HG03039 (cell line): ENCODE data around the gene TBC1D5.
"Not testable (repeated sequence)": the region's sequence is repeated elsewhere in the genome, so short reads cannot be mapped to it uniquely, and the experiment has no call there.

Experiments used
- ATAC-seq: cut with Tn5 transposase; IDR thresholded peaks from one replicate; pipeline ENCODE4 v1.9.1; 2021; ENCODE audit warnings: mild to moderate bottlenecking, moderate library complexity; ENCODE audit not compliant: unreplicated experiment

TBC1D5 gene

DNA sequence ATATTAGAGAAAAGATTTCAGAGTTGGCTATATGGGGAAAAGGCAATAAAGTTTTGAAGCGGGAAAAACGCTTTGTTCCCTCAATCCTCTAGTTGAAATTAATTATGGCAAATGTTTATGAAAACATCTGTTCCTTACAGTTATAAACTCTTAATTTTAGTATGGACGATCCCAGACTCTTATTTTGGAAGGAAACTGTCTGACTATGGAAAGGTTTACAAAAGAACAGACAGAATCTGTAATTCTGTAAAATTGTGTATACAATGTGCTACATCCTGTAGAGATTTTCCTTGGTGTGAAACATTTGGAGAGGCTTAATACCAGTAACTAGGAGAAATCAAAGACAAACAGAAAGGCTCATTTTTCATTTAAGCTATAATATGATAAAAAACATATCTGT is 311.8 kb downstream of the TBC1D5 start:
- no peak for ATAC-seq

DNA sequence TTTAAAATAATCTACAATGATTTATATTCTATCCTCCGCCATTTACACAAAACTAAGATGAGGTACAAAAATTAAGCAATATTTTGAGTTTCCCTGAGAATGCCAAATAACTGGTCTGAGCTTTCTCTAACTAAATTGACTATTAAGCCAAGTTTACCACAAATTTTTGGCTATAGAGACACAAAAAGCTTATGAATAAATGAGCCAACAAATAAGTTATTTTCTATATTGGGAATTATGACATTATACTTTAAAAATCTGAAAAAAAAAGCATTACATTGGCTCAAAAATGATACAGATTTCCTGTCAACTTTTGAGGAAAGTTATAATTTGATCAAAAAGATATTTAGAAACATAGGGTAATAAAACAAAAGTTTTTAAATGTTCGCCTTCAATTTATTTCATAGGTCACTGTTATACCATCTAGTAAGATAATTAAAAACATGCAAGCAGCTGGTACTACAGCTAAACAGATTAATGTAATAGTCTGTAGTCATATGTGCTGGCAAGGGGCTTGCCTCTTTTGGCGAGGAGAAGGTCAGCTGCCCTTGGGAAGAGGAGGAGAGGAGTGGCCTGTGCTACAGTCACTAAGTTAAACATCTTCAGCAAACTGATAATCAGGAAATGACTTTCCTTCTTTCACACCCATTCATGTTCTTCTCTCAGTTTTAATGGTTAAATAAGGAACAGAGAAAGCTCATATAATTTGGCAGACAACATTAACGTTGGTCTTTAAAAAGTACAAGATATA is 318.5 kb downstream of the TBC1D5 start:
- no peak for ATAC-seq

- ATAC-seq, result no peak
Measured at GRCh38 chr3:17422636-17423035, 319.8 kb downstream of the TBC1D5 start.

DNA sequence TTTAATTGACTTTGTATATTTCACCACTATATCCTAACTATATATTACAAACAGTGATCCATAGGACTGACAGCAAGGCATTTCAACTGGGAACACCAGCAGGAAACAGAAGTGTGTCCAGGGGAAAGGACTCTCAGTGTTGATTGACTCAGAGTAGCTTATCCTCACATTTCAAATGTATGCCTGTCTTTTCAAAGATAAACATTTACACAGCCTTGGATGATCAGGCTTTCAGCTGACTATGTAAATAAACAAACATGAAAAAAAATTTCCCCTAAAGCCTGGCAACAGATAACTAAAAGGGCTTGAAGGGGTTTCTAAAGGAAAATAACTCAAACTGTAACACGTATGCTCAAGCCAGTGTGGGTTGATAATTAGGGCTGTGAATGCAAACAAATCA is 321.8 kb downstream of the TBC1D5 start:
- ATAC-seq, result no peak

- ATAC-seq, result peak; percentile 76
Measured at GRCh38 chr3:17412950-17413530, 329.4 kb downstream of the TBC1D5 start.

DNA sequence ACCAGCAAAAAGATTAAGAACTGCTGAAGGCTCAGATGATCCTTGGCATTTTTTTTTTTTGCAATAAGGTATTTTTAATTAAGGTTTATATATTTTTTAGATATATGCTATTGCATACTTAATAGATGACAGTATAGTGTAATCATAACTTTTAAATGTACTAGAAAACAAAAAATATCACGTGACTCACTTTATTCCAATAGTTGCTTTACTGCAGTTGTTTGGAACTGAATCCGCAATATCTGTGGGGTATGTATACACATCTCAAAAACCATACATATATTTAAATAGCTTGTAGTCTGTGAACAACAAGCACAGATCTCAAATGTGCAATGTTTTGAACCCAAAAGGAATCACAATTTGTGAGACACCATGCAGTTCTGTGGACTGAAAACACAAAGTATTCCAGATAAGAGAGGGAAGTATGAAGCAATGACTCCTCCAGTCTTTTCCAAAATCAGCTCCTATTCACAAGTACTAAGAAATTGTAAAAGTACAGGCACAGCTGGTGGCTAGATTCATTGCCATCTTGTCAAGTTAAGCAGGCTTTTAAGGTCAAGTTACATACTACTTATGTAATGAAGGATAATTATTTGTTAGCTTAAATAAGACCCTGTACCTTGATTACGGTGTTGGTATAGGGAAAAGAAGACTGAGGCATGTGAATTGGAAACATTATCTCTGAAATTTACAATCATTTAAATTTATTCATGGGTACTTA is 331.1 kb downstream of the TBC1D5 start:
- no peak for ATAC-seq

GRCh38 chr3:17407576-17407975 is 334.9 kb downstream of the TBC1D5 start:
- no peak for ATAC-seq

DNA sequence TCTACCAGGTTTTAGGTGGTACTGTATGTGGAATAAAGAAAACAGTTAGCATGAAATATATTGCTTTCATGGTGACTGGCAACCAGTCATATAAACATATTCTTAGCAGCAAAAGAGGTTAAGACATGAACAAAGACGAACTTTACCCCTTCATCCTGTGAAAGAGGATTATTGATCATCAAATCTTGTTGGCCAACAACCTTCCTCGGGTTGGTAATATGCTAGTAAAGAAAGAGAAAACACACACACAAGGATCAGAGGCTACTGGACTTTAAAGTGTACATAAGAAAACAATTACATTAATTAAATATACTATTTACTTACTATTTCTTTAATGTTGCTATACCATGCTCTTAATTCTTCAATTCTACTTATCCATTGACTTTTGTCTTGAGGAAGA is 337.9 kb downstream of the TBC1D5 start:
- no peak for ATAC-seq

DNA sequence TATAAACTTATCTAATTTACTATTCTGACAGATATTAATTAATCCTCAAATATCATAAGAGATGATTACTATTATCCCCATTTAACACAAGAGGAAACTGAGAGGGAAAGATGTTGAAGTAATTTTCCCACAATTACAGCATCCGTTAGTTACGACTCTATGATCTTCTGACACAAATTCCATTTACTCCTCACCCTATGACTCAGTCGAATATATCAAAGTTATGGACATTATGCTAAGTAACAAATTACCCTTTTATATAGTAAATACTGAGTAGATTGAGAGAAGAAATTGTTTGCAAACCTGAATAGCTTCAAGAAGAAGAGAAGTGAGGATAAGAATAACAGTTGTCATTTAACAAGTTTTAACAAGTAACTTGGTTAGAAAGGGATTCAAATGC is 340.0 kb downstream of the TBC1D5 start:
- ATAC-seq, result no peak

DNA sequence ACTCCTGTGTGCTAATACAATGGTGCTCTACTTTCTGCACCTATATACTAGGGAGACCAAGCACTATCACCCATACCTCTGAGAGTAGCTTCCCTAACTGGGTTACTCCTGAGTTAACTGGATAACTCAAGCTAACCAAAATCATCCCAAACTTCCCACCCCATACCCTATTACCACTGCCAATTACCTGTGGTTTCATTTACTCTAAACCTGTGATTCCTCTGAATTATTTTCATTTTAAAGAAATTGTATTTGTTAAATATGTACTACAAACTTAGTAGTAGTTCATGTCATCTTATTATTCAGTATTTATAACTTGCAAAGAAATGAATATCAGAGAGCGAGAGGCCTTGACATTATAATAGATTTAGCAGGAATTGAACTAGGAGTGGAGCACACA is 340.5 kb downstream of the TBC1D5 start:
- ATAC-seq, result no peak

GRCh38 chr3:17399586-17399985 is 342.8 kb downstream of the TBC1D5 start:
- peak; percentile 19 for ATAC-seq

GRCh38 chr3:17398959-17399551 is 343.4 kb downstream of the TBC1D5 start:
- peak; percentile 97 for ATAC-seq

DNA sequence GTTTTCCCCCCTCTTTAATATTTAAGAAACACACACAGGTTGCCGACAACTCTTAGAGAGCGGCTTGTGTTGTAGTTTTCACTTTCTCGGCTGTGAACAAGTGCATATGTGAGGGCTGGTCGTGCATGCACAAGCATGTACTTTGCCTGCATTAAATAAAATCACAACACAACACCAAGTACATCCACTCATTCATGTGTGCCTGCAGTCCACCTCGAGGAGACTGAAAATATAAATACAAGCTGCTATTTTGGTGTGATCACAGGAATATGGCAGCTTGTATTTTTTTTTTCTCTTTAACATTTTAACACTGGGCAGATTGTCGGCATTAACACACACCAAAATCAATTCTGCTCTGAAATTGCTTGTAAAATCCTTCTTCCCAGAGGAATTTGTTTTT is 346.4 kb downstream of the TBC1D5 start:
- no peak for ATAC-seq

DNA sequence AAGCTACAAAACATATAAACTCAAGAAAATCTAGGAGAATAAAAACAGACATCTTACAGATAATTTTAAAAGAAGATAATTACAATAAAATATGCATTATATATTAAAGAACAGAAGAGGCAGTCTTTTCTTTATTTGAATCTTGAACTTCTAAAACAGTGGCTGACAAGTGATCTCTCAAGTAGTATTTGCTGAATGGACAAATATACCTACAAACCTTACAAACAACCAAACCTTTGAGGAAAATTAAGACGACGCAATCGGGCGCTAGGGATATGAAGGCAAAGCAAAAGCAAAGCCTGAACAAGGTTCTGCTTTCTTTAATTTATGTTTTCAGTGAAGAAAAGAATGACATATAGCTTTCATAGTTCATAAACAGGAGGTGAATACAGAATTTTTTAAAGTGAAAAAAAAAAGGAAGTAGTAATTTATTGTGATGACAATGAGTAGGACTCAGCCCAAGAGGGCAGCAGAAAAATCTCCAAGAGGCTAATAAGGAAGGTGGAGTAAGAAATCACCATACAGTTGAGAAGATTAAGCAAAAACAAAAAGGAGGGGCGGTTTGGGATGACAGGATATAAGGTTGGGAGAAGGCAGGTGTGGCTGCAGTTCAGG is 347.8 kb downstream of the TBC1D5 start:
- no peak for ATAC-seq

- not testable (repeated sequence) for ATAC-seq
Measured at GRCh38 chr3:17392516-17392915, 349.9 kb downstream of the TBC1D5 start.

GRCh38 chr3:17390785-17391184 is 351.6 kb downstream of the TBC1D5 start:
- no peak for ATAC-seq

- ATAC-seq, result no peak
Measured at GRCh38 chr3:17387108-17387507, 355.3 kb downstream of the TBC1D5 start.

- ATAC-seq, result no peak
Measured at GRCh38 chr3:17386432-17386831, 356.0 kb downstream of the TBC1D5 start.

- ATAC-seq, result no peak
Measured at GRCh38 chr3:17384567-17385296, 357.7 kb downstream of the TBC1D5 start.

GRCh38 chr3:17373304-17373703 is 369.1 kb downstream of the TBC1D5 start:
- ATAC-seq, result no peak
